Measurements from ENCODE around the gene PLBD2. TPM values are rescaled to one million over a fixed set of nuclear protein-coding genes. Genes with fewer than 3 reads are reported as not detected.

PLBD2 gene
- polyA plus RNA-seq, 3 donors: 15.5 to 19.3 (median 18.6) TPM

DNA sequence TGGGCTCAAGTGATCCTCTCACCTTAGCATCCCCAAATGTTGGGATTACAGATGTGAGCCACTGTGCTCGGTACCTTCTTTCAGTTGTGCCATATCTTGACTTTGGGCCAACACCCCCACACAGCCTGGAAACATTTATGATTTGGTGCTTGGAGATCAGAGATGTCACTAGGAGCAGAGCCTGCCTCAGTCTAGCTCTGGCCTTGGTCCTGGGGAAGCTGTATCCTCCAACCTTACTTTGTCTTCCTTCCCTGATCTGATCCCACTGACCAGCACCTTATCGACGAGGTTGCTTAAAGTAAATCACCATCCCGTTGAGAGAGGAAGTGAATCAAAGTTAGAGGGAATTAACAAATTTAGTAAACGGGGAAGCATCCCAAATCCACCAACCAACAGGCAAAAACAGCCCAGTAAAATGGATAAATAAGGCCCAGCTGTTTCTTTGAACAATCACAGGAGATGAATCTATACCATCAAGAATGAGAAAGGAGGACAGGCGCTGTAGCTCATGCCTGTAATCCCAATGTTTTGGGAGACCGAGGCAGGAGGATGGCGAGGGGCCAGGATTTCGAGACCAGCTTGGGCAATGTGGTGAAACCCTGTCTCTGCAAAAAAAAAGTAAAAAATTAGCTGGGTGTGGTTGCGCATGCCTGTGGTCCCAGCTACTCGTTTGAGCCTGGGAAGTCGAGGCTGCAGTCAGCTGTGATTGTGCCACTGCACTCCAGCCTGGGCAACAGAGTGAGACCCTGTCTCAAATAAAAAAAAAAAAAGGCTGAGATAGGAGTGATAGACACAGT lies 3.4 kb downstream of the PLBD2 start:
- no peak for DNase-seq (ENCODE audit: extremely low read depth in 1 of 11, low read depth in 9 of 11, low spot score in 4 of 11)

DNA sequence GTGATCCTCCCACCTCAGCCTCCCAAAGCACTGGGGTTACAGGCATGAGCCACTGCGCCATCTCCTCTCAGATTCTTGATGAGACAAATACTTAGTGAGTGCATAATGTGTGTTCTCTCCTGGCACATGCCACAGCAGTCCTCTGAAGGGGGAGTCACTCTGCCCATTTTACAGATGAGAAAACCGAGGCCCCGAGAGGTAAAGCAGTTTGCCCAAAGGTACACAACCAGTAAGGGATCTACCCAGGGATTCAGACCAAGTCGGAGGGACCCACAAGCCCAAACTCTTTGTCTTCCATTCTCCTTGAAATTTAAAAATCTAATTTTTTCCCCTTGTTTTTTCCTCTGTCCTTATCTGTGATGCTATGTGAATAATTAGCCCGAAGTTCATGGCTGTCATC lies 6.3 kb downstream of the PLBD2 start:
- no peak for DNase-seq (ENCODE audit: extremely low read depth in 1 of 11, low read depth in 9 of 11, low spot score in 4 of 11)

DNA sequence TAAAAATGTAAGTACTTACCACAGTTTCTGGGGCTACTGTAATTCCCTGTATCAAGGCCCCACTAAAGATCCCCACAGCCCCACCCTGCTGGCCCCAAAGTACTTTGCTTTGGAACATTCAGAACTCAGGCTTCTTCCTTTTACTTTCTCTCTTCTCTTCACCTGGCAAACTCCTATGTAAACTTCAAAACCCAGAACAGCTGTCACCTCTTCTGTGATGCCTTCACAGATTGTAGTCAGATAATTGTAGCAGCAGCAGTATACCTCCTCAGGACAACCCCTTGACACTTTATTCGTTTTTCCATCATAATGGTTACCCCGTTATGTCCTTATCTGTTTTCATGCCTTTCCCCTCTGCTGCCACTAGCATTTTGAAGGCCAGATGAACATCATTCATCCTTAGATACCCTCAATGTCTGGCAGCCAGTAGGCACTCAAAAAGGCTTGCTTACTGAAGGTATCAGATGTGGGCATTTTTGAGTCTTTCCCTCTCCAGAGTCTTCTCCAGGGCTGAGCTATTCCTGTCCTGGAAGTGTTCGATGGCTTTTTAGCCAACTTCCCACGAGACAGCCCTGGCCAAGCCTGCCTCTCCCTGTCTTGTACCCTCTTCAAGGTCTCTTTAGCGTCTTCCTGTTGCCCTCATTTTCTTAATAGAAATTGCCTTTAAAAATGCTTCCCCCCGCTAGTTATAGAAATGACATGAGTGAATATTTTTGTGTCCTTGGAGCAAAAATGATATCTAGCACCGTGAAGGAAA lies 7.4 kb downstream of the PLBD2 start:
- DNase-seq (ENCODE audit: extremely low read depth in 1 of 11, low read depth in 9 of 11, low spot score in 4 of 11): no peak

DNA sequence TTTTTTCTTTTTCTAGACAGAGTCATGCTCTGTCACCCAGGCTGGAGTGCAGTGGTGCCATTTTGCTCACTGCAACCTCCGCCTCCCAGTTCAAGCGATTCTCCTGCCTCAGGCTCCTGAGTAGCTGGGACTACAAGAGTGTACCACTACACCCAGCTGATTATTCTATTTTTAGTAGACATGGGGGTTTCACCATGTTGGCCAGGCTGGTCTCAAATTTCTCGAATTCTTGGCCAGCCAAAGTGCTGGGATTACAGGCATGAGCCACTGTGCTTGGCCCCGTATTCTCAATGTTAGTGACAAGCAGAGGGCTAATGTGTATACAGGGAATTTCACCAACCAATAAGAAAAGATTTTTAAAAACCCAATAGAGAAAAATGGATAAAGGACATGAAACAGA lies 8.4 kb downstream of the PLBD2 start:
- no peak for DNase-seq (ENCODE audit: extremely low read depth in 1 of 11, low read depth in 9 of 11, low spot score in 4 of 11)

DNA sequence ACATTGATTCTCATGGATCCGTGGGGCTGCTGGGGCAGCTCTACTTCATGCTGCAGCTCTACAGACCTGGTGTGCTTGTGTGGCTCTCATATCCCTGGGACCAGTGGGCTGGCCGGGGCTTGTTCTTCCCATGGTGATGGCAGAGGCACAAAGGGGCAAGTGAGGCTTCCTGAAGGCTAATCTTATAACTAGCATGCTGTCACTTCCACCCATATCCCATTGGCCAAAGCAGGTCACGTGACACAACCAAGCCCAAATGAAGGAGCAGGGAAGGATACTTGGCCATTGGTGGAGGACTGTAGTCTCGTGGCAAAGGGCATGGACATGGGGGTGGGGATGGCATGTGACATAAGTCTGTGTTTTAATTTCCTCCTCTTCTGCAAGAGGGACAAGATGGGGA lies 9.9 kb downstream of the PLBD2 start:
- DNase-seq (ENCODE audit: extremely low read depth in 1 of 11, low read depth in 9 of 11, low spot score in 4 of 11): no peak

DNA sequence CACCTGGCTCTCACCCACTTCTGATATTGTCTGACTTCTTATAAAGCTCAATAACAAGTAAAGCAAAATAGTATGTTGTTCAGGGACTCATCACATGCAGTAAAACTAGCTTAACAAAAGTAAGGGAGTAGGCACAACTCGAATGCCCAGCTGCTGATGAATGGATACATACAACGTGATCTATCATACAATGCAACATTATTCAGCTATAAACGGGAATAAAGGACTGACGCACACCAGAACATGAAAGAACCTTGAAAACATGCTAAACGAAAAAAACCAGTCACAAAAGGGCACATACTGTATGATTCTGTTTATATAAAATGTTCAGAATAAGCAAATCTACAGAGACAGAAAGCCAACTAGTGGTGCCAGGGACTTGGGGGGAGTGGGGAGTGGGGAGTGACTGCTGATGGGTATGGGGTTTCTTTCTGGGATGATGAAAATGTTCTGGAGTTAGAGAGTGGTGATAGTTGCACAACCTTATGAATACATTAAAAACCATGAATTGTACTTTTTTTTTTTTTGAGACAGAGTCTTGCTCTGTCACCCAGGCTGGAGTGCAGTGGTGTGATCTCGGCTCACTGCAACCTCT lies 11.1 kb downstream of the PLBD2 start:
- no peak for DNase-seq (ENCODE audit: extremely low read depth in 1 of 11, low read depth in 9 of 11, low spot score in 4 of 11)

DNA sequence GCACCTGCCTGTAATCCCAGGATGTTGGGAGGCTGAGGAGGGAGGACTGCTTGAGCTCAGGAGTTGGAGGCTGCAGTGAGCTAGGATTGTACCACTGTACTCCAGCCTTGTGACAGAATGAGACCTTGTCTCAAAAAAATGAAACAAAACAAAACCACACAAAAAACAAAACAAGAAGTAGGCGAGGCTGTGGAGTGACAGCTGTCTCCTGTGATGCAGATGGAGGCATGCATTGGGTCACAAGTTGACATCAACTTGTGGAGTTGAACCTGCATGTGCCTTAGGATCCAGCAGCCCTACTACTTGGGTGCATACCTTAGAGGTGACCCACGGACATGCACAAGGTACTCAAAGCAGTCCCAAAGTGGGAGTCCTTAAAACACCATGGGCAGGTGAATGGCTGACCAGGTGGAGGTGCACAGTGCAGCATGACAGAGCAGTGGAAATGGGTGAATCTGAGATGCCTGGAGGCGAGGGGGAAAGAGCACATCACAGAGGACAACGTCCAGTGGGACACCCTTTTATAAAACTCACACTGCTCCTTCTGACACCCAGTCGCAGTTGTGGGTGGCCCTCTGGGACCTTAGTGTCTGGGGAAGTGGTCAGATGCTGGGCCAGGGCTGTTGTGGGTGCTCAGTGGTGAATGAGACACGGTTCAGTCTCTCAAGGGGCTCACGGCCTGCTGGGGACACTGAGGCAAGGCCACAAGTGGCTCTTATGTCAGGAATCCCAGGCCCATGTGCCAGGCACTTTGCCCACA lies 12.7 kb downstream of the PLBD2 start:
- no peak for DNase-seq (ENCODE audit: extremely low read depth in 1 of 11, low read depth in 9 of 11, low spot score in 4 of 11)

DNA sequence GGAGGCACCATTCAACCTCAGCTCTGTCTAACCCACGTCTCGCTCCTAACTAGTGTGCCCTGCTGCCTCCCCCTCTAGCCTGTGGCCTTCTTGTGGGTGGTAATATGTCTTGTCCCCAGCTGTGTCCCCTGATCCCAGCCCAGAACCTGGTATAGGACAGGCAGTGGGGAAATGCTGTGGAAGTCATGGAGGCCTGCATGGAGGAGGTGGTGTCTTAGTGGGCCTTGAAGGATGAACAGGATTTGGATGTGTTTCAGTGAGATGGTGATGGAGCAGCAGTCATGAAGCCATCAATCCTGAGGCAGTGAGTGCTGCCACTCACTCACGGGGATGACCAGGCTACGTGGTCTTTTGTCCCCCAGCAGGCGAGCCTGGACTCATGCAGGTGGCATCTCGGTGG lies 13.4 kb downstream of the PLBD2 start:
- no peak for DNase-seq (ENCODE audit: extremely low read depth in 1 of 11, low read depth in 9 of 11, low spot score in 4 of 11)

DNA sequence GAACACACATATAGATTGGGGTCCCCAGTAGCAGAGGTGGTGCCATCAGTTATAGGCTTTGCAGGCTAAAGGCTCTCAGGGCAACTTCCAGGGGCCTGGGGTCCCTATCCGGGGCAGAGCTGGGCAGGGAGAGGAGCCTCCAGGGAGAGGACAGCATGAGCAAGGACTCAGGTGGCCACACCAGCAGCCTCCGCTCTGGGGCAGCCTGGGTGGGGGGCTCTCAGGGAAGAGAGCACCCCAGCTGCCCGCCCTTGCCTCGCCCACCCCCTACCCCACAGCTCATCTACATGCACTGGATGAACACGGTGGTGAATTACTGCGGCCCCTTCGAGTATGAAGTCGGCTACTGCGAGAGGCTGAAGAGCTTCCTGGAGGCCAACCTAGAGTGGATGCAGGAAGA lies 14.0 kb downstream of the PLBD2 start:
- no peak for DNase-seq (ENCODE audit: extremely low read depth in 1 of 11, low read depth in 9 of 11, low spot score in 4 of 11)

DNA sequence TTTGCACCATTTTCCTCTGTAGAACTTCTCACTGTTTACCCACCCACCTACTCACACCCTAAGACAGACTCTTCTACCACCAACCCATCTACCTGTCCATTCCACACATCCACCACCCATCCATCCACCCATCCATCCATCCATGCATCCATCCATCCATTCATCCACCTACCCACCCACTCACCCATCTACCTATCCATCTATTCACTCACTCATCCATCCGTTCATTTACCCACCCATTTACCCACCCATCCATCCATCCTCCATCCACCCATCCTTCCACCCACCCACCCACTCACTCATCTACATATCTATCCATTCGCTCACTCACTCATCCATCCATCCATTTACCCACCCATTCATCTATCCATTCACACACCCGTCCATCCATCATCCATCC lies 15.1 kb downstream of the PLBD2 start:
- no peak for DNase-seq (ENCODE audit: extremely low read depth in 1 of 11, low read depth in 9 of 11, low spot score in 4 of 11)

DNA sequence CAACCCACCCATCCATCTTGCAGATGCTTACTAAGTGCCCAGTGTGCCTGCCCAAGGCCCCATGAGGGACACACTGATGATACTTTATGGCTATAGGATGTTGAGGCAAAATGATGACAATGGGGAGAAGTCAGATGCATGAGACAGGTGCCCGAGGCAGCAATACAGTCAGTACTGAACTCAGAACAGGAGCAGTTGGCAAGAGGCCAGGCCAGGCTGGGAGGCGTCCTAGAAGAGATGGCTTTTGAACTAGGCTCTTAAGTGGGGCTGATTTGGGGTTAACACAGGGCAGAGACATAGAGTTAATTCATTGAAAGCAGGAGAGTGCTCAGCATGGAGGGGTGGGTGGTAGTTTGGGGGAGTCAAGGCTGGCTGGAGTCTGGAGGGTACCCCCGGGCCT lies 15.6 kb downstream of the PLBD2 start:
- DNase-seq (ENCODE audit: extremely low read depth in 1 of 11, low read depth in 9 of 11, low spot score in 4 of 11): no peak

DNA sequence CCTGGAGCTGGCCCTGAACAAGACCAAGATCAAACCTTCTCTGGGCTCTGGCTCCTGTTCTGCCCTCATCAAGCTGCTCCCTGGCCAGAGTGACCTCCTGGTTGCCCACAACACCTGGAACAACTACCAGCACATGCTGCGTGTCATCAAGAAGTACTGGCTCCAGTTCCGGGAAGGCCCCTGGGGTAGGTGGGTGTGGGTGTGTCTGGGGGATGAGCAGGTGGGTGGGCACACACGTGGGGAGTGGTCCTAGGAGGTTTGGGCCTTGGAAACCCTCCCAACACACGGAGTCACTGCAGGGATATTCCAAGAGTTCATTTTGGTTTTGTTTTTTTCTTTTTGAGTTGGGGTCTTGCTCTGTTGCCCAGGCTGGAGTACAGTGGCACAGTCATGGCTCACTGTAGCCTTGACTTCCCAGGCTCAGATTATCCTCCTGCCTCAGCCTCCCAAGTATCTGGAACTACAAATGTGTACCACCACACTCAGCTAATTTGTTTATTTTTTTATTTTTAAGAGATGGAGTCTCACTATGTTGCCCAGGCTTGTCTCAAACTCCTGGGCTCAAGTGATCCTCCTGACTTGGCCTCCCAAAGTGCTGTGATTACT lies 16.5 kb downstream of the PLBD2 start:
- no peak for DNase-seq (ENCODE audit: extremely low read depth in 1 of 11, low read depth in 9 of 11, low spot score in 4 of 11)

DNA sequence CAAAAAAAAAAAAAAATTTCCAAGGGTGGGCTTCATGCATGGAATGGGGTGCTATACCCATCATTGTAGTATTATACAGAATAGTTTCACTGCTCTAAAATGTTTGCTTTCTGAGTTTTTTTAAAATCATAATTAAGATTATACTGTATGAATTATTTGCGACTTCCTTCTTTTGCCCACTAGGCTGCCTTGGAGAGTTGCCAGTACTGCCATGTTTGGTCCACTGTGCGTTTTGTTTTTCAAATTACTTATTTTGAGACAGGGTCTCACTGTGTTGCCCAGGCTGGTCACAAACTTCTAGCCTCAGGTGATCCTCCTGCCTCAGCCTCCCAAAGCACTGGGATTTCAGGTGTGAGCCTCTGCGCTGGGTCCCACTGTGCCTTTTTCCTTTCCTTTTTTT lies 19.9 kb downstream of the PLBD2 start:
- no peak for DNase-seq (ENCODE audit: extremely low read depth in 1 of 11, low read depth in 9 of 11, low spot score in 4 of 11)

DNA sequence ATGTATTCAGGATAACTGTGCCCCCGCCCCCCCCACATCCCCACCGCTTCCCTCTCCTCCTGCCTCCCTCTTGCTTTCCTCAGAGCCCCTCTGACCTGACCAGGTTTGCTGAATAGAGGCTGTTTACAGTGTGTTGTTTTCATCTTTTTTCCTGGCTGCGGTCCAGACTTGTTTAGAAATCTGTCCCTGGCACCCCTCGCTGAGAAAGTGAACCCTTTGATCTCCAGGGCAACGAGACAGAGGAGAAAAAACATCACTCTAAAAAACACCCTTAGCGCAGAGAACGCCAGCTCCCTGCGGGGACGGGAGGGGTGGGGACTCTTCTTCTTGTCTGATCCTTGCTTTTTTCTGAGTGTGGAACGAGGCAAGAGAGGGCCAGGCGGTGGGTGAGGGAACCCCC lies 22.8 kb downstream of the PLBD2 start:
- no peak for DNase-seq (ENCODE audit: extremely low read depth in 1 of 11, low read depth in 9 of 11, low spot score in 4 of 11)

DNA sequence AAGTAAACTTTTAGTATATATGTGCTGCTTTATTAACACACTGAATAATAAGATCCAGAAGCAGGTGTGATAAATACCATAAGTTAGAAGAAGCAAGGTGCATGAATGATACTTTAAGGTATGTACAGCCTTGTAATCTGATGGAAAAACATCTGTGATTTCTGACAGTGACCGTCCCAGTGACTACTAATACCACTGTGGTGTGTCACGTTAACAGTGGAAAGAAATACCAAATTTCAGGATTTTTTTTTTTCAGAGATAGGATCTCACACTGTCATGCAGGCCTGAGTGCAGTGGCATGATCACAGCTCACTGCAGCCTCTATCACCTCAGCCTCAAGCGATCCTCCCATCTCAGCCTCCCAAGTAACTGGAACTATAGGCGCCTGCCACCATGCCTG lies 23.8 kb downstream of the PLBD2 start:
- no peak for DNase-seq (ENCODE audit: extremely low read depth in 1 of 11, low read depth in 9 of 11, low spot score in 4 of 11)

DNA sequence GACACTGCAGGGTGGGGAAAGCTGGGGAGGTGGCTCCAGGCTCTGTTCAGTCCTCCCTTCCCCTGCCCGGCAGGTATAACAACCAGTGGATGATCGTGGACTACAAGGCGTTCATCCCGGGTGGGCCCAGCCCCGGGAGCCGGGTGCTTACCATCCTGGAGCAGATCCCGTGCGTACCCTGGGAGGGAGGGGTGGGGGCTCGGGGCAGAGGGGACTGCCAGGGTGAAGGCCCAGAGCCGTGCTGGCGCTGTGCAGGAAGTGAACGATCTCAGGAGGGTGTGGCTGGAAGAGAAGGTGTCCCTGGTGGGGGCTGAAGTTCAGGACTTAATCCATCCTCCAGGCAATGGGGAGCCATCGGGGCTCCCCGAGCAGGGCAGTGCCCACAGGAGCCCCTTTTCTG lies 26.4 kb downstream of the PLBD2 start:
- DNase-seq (ENCODE audit: extremely low read depth in 1 of 11, low read depth in 9 of 11, low spot score in 4 of 11): no peak

DNA sequence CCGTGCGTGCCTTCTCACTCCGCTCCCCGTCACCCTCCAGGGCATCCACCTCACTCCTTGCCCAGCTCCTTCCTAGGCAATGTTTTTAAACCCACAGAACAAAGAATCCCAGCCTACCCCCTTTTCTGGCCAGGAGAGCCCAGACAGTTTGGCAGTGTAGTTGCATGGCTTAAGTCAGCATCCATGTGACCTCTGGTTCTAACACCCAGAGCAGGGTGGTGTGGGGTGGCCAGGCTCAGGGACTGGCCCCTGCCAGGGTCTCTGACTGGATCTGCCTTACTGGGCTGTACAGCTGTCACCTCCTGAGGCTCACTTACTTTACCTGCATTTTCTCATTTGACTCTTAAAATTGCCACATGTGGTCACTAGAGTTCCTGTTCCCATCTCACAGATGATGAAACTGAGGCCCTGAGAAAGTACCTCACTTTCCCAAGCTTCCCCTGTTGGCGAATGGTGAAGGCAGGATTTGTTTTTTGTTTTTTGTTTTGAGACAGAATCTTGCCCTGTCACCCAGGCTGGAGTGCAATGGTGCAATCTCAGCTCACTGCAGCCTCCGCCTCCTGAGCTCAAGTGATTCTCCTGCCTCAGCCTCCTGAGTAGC lies 27.0 kb downstream of the PLBD2 start:
- no peak for DNase-seq (ENCODE audit: extremely low read depth in 1 of 11, low read depth in 9 of 11, low spot score in 4 of 11)

DNA sequence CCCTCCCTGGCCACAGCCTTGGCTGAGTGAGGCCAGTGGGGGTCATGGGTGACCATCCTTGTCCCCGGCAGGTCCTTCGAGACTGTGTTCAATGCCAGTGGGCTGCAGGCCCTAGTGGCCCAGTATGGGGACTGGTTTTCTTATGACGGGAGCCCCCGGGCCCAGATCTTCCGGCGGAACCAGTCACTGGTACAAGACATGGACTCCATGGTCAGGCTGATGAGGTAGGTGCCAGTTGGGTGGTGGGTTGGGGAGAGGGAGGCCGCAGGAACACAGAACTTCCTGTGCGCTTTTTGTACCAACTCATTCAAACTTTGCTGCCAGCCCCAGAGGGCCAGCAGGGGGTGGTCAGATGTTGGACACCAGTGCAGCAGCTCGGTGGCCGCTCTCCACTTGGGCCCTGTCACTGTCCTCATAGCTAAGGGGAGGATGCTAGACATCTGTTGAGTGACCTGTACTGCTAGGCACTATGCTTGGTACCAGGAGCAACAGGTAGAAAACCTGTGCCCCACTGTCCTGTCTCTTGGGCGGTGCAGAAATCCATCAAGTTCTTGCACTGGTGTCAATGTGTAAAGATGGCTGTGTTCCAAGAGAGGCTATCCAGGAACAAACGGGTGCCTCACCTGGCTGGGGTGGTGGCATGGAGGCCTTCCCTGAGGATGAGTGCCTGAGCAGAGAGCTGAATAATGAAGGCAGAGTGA lies 28.6 kb downstream of the PLBD2 start:
- DNase-seq (ENCODE audit: extremely low read depth in 1 of 11, low read depth in 9 of 11, low spot score in 4 of 11): no peak
